SK-N-SH (cell line): Measurements from ENCODE around the gene HTRA2. TPM values are rescaled to one million over a fixed set of nuclear protein-coding genes. Genes with fewer than 3 reads are reported as not detected.

Source experiments
- CTCF ChIA-PET: fragments of 300-600, 350-600 bp; formaldehyde crosslinking; extraction: SDS; loops from one replicate; lab custom pipeline; 2021; lab: Yijun Ruan, JAX
- POLR2A ChIA-PET: fragments of 350-600 bp; sonication (Branson Sonifier 250); formaldehyde crosslinking; extraction: SDS; loops from one replicate; lab custom pipeline; 2020; ENCODE audit warnings: antibody characterized with exemption, inconsistent platforms; lab: Yijun Ruan, JAX
- DNase-seq: peaks from one replicate; pipeline ENCODE4 v3.0.0; 2012
- H2AFZ ChIP-seq: fragments of 200-600 bp; sonication (generic); 2 replicates; pipeline ENCODE4 v1.8.1; 2016; ENCODE audit warnings: antibody characterized with exemption, mild to moderate bottlenecking, low read depth
- H3F3A ChIP-seq: fragments of 200-600 bp; sonication (generic); replicated peaks from 2 replicates; pipeline ENCODE3; 2016; ENCODE audit warnings: antibody characterized with exemption, mild to moderate bottlenecking; ENCODE audit not compliant: insufficient read depth
- H3K27ac ChIP-seq, 2 experiments: fragments of 200-500 bp in 1 of 2; fragments of 200-600 bp in 1 of 2; sonication (Bioruptor generic) in 1 of 2; sonication (generic), shearing (Covaris generic) in 1 of 2; 2 replicates each; pipeline versions ENCODE4 v1.5.1 to v1.6.1; 2014 to 2016; ENCODE audit warnings: low read depth in 2 of 2, inconsistent platforms in 1 of 2, low read length in 1 of 2, mild to moderate bottlenecking in 1 of 2, mixed read lengths in 1 of 2
- H3K27me3 ChIP-seq: fragments of 200-600 bp; sonication (generic), shearing (Covaris generic); 2 replicates; pipeline ENCODE4 v1.6.1; 2016; ENCODE audit warnings: mixed run types; ENCODE audit not compliant: insufficient read depth
- H3K36me3 ChIP-seq, 2 experiments: fragments of 200-500 bp in 1 of 2; fragments of 200-600 bp in 1 of 2; sonication (Bioruptor generic) in 1 of 2; sonication (generic) in 1 of 2; replicated peaks in 1 of 2; 2 replicates each; pipeline versions ENCODE3 to v1.5.1; 2014 to 2016; ENCODE audit warnings: low read length in 1 of 2, mild to moderate bottlenecking in 1 of 2; ENCODE audit not compliant: insufficient read depth in 2 of 2, control insufficient read depth in 1 of 2
- H3K4me1 ChIP-seq, 2 experiments: fragments of 200-500 bp in 1 of 2; fragments of 200-600 bp in 1 of 2; sonication (Bioruptor generic) in 1 of 2; sonication (generic), shearing (Covaris generic) in 1 of 2; 2 replicates each; pipeline versions ENCODE4 v1.5.1 to v1.6.1; 2014 to 2016; ENCODE audit warnings: low read depth in 1 of 2, low read length in 1 of 2, mixed run types in 1 of 2; ENCODE audit not compliant: insufficient read depth in 2 of 2, control insufficient read depth in 1 of 2
- H3K4me2 ChIP-seq: fragments of 200-600 bp; sonication (generic), shearing (Covaris generic); 2 replicates; pipeline ENCODE4 v1.6.1; 2017; ENCODE audit warnings: mixed run types
- H3K4me3 ChIP-seq, 2 experiments: fragments of 200-500 bp in 1 of 2; fragments of 200-600 bp in 1 of 2; sonication (Bioruptor generic) in 1 of 2; sonication (generic), shearing (Covaris generic) in 1 of 2; 2 replicates each; pipeline versions ENCODE4 v1.5.1 to v1.8.1; 2014 to 2016; ENCODE audit warnings: low read depth in 2 of 2, inconsistent platforms in 1 of 2, low read length in 1 of 2, mild to moderate bottlenecking in 1 of 2, mixed read lengths in 1 of 2, moderate library complexity in 1 of 2
- H3K79me2 ChIP-seq: fragments of 200-600 bp; sonication (generic); 2 replicates; pipeline ENCODE4 v1.8.1; 2017; ENCODE audit warnings: mild to moderate bottlenecking; ENCODE audit not compliant: insufficient read depth
- H3K9ac ChIP-seq: fragments of 200-600 bp; sonication (generic); 2 replicates; pipeline ENCODE4 v1.6.1; 2017; ENCODE audit warnings: mixed run types
- H3K9me2 ChIP-seq: fragments of 200-600 bp; sonication (generic); 2 replicates; pipeline ENCODE4 v1.6.1; 2017; ENCODE audit warnings: mixed run types
- H3K9me3 ChIP-seq: fragments of 200-600 bp; sonication (generic); 2 replicates; pipeline ENCODE4 v1.6.1; 2017; ENCODE audit warnings: mixed run types, mild to moderate bottlenecking, moderate library complexity
- H4K20me1 ChIP-seq: fragments of 200-600 bp; sonication (generic); 2 replicates; pipeline ENCODE4 v1.6.1; 2017; ENCODE audit warnings: mild to moderate bottlenecking, mixed run types; ENCODE audit not compliant: insufficient read depth
- CHD2 ChIP-seq: fragments of 150-350 bp; IDR thresholded peaks from 2 replicates; pipeline ENCODE4 v1.6.1; 2018; ENCODE audit warnings: low read length; ENCODE audit not compliant: partially characterized antibody
- ELF1 ChIP-seq: IDR thresholded peaks from 2 replicates; pipeline ENCODE4 v1.4.0; 2012
- EZH2phosphoT487 ChIP-seq: fragments of 200-600 bp; sonication (generic); IDR thresholded peaks from 2 replicates; pipeline ENCODE4 v1.6.1; 2017; ENCODE audit warnings: low read depth, mixed run types, mild to moderate bottlenecking, antibody characterized with exemption, moderate library complexity, borderline replicate concordance
- MEF2A ChIP-seq: IDR thresholded peaks from 2 replicates; pipeline ENCODE4 v1.4.0; 2012; ENCODE audit warnings: low read depth, borderline replicate concordance
- NRF1 ChIP-seq: IDR thresholded peaks from 2 replicates; pipeline ENCODE4 v1.6.1; 2012; ENCODE audit warnings: low read depth, mild to moderate bottlenecking, low read length
- POLR2AphosphoS5 ChIP-seq: IDR thresholded peaks from 2 replicates; pipeline ENCODE4 v1.6.1; 2012; ENCODE audit warnings: low read depth, low read length
- RAD21 ChIP-seq: IDR thresholded peaks from 2 replicates; pipeline ENCODE4 v1.6.1; 2012; ENCODE audit warnings: mild to moderate bottlenecking, low read length
- REST ChIP-seq: IDR thresholded peaks from 2 replicates; pipeline ENCODE4 v1.6.1; 2012; ENCODE audit warnings: mild to moderate bottlenecking, low read depth, low read length, moderate library complexity
- RFX5 ChIP-seq: IDR thresholded peaks from 2 replicates; pipeline ENCODE4 v1.6.1; 2012; ENCODE audit warnings: mild to moderate bottlenecking, improper control_type of control experiment, low read length
- RXRA ChIP-seq: IDR thresholded peaks from 2 replicates; pipeline ENCODE4 v1.4.0; 2012; ENCODE audit warnings: low read depth, mild to moderate bottlenecking, borderline replicate concordance
- SIN3A ChIP-seq: IDR thresholded peaks from 2 replicates; pipeline ENCODE4 v1.6.1; 2012; ENCODE audit warnings: low read depth, mild to moderate bottlenecking, low read length, moderate library complexity, borderline replicate concordance
- SMC3 ChIP-seq: IDR thresholded peaks from 2 replicates; pipeline ENCODE4 v1.6.1; 2012; ENCODE audit warnings: low read depth, low read length, improper control_type of control experiment
- TCF12 ChIP-seq: IDR thresholded peaks from 2 replicates; pipeline ENCODE4 v1.4.0; 2012
- TEAD4 ChIP-seq: IDR thresholded peaks from 2 replicates; pipeline ENCODE4 v1.4.0; 2012; ENCODE audit warnings: mild to moderate bottlenecking, borderline replicate concordance; ENCODE audit not compliant: insufficient read depth
- USF1 ChIP-seq: IDR thresholded peaks from 2 replicates; pipeline ENCODE4 v1.4.0; 2012; ENCODE audit warnings: low read depth, borderline replicate concordance
- WGBS: methylation state at CpG from one replicate; pipeline ENCODE4 v1.1.6; 2017; ENCODE audit warnings: low lambda C conversion rate; 5-methylcytosine and 5-hydroxymethylcytosine counted together
- polyA plus RNA-seq, 3 experiments: library from polyadenylated mRNA; depleted of rRNA; stranded (reverse); fragments of >200 nt; gene quantifications; 2 replicates each; pipeline ENCODE4 v1.2.3, GENCODE V29; 2012
- TF ChIP-seq, protein P1 (sequence below): fragments of 150-350 bp; IDR thresholded peaks from 2 replicates; pipeline ENCODE4 v1.6.1; 2017; ENCODE audit warnings: antibody characterized with exemption, low read length, low read depth, borderline replicate concordance

HTRA2 gene
- polyA plus RNA-seq, 1 of the 3 experiments (the other 2 are of a cell fraction), result 55.7 TPM

GRCh38 chr2:74486141-74486540 lies 43.6 kb upstream of the HTRA2 start:
- no peak overlapping the region for H3K9ac ChIP-seq
- H3K36me3 ChIP-seq, result peaks cover 6 to 16% of the 10 kb centered on the region in 2 experiments
- no peak overlapping the region for H3K27ac ChIP-seq
- no peaks in the 10 kb centered on the region for H3K27me3 ChIP-seq
- no peak overlapping the region for H3K4me3 ChIP-seq
- H3K9me3 ChIP-seq, result no peaks in the 10 kb centered on the region
- no peak for DNase-seq
- WGBS, result 100% methylated on average over 2 of the region's 2 CpGs
- H3F3A ChIP-seq, result no peaks in the 10 kb centered on the region
- H3K4me1 ChIP-seq, result peaks cover 7 to 11% of the 10 kb centered on the region in 2 experiments; a peak in 3 of 4 replicates
- peaks cover 49% of the 10 kb centered on the region for H3K79me2 ChIP-seq
- no peak overlapping the region for H3K4me2 ChIP-seq
- ChIA-PET CTCF (interaction anchor here (7.5 kb wide), 1 partner anchor 101 kb away, joined by 116 read pairs; no protein-coding TSS in a partner anchor), POLR2A (no interaction called here)
- H2AFZ ChIP-seq, result no peak overlapping the region
- H4K20me1 ChIP-seq, result no peaks in the 10 kb centered on the region
- H3K9me2 ChIP-seq, result no peaks in the 10 kb centered on the region
- TF ChIP-seq TCF12, result no peak
- no peak for TF ChIP-seq USF1
- TF ChIP-seq REST, result no peak
- TF ChIP-seq POLR2AphosphoS5, result no peak

DNA sequence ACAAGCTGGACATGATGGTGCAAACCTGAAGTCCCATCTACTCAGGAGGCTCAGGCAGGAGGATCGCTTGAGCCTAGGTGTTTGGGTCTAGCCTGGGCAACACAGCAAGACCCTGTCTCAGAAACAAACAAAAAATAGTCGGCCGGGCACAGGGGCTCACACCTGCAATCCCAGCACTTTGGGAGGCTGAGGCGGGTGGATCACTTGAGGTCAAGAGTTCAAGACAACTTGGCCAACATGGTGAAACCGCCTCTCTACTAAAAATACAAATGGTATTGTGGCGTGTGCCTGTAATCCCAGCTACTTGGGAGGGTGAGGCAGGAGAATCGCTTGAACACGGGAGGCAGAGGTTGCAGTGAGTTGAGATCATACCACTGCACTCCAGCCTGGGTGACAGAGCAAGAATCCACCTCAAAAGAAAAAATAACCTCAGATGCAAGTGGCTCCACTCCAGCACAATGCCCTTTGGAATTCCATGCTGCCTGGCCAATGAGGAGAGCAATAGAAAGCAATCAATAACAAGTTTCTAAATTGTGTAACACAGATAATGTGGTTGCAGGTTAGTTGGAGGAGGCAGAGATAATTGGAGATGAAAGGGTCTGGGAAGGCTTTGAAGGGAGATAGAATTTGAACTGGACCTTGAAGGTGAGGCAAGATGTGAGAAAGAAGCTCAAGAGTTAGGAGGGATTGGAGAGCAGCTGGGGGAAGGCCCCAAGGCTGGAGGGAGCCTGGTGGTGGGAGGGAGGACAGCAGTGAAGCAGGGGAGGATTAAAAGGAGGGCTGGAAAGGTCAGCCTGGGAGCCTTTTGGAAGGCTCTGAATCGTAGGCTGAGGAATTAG lies 40.9 kb upstream of the HTRA2 start:
- Histone ChIP-seq H3K4me3 (no peak overlapping the region), H3K9ac (no peak overlapping the region), H3K36me3 (peaks cover 6 to 43% of the 10 kb centered on the region in 2 experiments), H3K27ac (no peak overlapping the region), H2AFZ (no peak overlapping the region), H4K20me1 (no peaks in the 10 kb centered on the region), H3K79me2 (peaks cover 28% of the 10 kb centered on the region), H3F3A (no peaks in the 10 kb centered on the region), H3K9me2 (no peaks in the 10 kb centered on the region), H3K27me3 (no peaks in the 10 kb centered on the region), H3K9me3 (no peaks in the 10 kb centered on the region), H3K4me2 (no peak overlapping the region), H3K4me1 (peaks cover 0 to 2% of the 10 kb centered on the region in 2 experiments; a peak in 2 of 4 replicates)
- ChIA-PET CTCF (interaction anchor here (0.6 to 3.0 kb wide), 4 partner anchors 18 to 98 kb away, joined by 3 to 13 read pairs (median 4); partner anchors contain the start of gene PCGF1), POLR2A (interaction anchor here (1.0 kb wide), 1 partner anchor 17 kb away, joined by 3 read pairs; no protein-coding TSS in a partner anchor)
- TF ChIP-seq TEAD4 (no peak), RAD21 (no peak), MEF2A (no peak), EZH2phosphoT487 (no peak), CHD2 (no peak), SMC3 (no peak), SIN3A (no peak), NRF1 (no peak), TCF12 (no peak), RFX5 (no peak), ELF1 (no peak), RXRA (no peak)
- TF ChIP-seq, protein P1, sequence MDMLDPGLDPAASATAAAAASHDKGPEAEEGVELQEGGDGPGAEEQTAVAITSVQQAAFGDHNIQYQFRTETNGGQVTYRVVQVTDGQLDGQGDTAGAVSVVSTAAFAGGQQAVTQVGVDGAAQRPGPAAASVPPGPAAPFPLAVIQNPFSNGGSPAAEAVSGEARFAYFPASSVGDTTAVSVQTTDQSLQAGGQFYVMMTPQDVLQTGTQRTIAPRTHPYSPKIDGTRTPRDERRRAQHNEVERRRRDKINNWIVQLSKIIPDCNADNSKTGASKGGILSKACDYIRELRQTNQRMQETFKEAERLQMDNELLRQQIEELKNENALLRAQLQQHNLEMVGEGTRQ, result no peak
- DNase-seq, result no peak
- 88% methylated on average over 9 of the region's 9 CpGs for WGBS
